Gastrocnemius medialis (tissue), 4 donors: ENCODE results near the gene KLC4.

Experiments
- POLR2A ChIP-seq, 2 donors: fragments of 450-650 bp; IDR thresholded peaks; one replicate each; pipeline ENCODE4 v1.6.1; 2017; ENCODE audit warnings: antibody characterized with exemption in 2 of 2, mild to moderate bottlenecking in 2 of 2, moderate library complexity in 2 of 2
- TF ChIP-seq, protein P1 (sequence below), 5 experiments: fragments of 450-650 bp in 3 of 5; fragments of 200-600 bp in 2 of 5; sonication (generic) in 2 of 5; IDR thresholded peaks in 4 of 5; conservative IDR thresholded peaks in 1 of 5; 1 replicate in 4 of 5; 2 replicates in 1 of 5; pipeline ENCODE4 v1.5.1; 2016 to 2019; ENCODE audit warnings: antibody characterized with exemption in 5 of 5, mild to moderate bottlenecking in 3 of 5, moderate library complexity in 3 of 5

DNA sequence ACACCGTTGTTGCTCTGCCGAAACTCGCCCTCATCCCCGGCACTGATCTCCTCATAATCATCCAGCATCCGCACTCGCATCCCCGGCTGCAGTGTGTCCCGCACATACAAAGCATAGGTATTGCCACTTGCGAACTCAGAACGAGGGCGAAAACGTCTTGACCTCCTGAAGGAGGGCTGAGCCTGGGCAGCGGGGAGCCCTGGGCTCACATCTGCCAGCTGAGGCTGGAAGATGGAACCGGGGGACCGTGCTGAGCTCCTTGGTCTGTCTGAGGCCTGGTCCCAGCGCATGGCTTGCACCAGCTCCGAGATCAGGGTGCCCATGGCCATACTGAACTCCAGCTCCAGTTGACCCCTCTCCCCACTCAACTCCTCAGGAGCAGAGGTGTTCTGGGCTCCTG, 8.4 kb upstream of the KLC4 start:
- TF ChIP-seq POLR2A (IDR thresholded peaks at IDR 0.05), result no peak
- TF ChIP-seq, protein P1, sequence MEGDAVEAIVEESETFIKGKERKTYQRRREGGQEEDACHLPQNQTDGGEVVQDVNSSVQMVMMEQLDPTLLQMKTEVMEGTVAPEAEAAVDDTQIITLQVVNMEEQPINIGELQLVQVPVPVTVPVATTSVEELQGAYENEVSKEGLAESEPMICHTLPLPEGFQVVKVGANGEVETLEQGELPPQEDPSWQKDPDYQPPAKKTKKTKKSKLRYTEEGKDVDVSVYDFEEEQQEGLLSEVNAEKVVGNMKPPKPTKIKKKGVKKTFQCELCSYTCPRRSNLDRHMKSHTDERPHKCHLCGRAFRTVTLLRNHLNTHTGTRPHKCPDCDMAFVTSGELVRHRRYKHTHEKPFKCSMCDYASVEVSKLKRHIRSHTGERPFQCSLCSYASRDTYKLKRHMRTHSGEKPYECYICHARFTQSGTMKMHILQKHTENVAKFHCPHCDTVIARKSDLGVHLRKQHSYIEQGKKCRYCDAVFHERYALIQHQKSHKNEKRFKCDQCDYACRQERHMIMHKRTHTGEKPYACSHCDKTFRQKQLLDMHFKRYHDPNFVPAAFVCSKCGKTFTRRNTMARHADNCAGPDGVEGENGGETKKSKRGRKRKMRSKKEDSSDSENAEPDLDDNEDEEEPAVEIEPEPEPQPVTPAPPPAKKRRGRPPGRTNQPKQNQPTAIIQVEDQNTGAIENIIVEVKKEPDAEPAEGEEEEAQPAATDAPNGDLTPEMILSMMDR (IDR thresholded peaks at IDR 0.05 in 4 of 5, conservative IDR thresholded peaks at IDR 0.05 in 1 of 5), result no peak
